Mucosa of gallbladder (tissue), 1 donor: ENCODE measurements around the gene MEX3D. TPM values are rescaled to one million over a fixed set of nuclear protein-coding genes. Genes with fewer than 3 reads are reported as not detected.

Source experiments
- DNase-seq: peaks from one replicate; pipeline ENCODE4 v3.0.0-alpha.2; 2020; ENCODE audit warnings: low spot score
- total RNA-seq: library from RNA; stranded (reverse); gene quantifications from one replicate; pipeline ENCODE4 v1.2.1, GENCODE V29; 2021
- donor health status: DM: no; HTN: no; CAD: no.

MEX3D gene
- total RNA-seq, 1 donor from 2014 or later: 58.6 TPM

DNA sequence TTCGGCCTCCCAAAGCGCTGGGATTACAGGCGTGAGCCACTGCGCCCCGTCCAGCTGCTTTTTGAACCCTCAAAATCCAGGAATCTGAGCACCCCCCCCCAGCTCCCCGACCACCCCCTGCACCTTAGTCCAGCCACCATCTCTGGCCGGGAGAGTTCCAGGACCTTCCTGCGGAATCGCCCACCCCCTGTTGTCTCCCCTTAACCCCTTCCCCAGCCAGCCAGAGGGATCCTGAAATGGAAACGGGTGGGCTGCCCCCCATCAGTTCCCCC is 25.3 kb upstream of the MEX3D start:
- no peak for DNase-seq

DNA sequence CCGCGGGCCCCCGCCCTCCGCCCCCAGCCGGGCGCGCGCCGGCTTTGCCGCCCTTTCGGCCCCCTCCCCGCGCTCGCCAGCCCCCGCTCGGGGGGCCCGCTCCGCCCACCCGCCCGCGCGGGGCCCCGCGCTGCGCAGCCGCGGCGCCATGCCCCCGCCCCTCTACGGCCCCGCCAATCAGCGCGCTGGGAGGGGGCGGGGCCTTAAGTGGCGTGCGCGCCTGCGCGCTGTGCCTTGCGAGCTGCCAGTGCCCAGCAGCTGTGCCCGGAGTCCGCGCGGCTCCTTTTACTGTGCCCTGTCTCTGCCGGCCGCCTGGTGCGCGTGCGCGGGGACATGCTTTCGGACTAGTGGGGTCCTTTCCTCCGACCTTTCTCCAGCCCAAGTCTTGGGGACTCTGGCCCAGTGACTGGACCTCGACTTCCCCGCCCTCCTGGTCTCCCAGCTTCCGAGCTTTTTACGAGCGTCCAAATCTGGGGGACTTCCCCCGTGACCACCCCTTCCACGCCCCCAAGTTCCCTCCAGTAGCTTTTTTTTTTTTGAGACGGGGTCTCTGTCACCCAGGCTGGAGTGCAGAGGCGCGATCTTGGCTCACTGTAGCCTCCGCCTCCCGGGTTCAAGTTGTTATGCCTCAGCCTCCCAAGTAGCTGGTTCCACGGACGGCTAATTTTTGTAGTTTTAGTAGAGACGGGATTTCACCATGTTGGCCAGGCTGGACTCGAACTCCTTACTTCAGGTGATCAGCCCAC is 24.8 kb upstream of the MEX3D start, which contains the start of gene MBD3:
Gene MBD3, minus strand, starts transcription at position 111 of the 746 bp plus-strand sequence. CDS start 234 bp downstream, outside the sequence.
- peak; percentile 93 for DNase-seq

DNA sequence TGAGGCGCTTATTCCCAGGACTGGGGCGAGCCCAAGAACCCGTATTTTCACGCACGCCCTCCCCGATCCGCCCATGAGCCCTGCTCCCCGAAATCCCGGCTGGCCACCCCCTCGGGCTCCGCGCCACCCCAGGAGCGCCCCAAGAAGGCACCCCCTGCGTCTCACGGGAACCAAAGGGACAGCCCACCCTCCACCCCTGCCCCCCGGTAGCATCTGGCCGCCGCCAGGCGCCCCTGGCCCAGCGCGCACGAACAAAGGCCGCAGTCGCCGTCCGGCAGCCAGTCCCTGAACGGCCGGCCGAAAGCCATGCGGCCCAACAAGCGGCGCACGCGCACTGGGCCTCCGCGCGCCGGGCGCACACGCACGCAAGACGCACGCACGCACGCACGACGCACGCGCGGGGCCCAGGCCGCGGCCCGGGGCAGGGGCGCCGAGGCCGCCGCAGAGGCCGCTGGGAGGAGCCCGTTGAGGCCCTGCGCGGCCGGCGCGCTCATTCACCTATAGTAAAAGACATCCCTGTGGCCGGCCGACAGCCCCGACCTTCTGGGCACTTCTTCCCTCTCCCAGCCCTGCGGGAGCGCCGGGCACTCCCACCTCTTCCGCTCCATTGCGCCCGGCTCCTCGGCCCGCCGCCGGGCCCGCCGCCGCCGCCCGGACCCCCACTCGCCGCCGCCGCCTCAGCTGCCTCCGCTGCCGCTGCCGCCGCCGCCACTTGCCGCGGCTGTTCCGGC is 24.1 kb upstream of the MEX3D start:
- peak; percentile 86 for DNase-seq

DNA sequence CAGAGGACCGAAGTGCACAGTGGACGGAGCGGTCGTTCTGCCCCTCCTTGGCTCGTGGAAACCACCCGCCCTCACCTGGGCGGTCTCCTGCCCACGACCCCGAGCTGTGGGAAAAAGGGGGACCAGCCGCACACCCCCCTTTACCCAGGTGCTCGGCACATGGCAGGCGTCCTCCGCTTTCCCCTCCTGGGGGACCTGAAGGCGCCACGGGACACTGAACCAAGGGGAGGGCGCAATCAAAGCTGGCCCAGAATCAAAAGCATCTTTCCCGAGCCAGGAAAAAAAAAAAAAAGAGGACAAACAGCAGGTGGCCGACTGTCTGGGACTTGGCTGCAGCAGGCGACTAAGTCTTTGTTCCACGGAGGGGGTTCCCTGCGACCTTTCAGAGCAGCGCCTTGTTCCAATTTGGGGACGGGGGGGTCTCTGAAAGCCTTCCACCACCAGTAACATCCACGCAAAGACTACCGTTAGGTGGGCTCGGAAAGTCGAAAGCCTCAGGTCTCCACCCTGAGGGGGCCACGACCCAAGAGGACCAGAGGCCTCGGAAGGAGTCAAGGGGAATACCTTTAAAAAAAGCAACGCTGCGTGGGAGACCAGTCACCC is 23.4 kb upstream of the MEX3D start:
- no peak for DNase-seq

DNA sequence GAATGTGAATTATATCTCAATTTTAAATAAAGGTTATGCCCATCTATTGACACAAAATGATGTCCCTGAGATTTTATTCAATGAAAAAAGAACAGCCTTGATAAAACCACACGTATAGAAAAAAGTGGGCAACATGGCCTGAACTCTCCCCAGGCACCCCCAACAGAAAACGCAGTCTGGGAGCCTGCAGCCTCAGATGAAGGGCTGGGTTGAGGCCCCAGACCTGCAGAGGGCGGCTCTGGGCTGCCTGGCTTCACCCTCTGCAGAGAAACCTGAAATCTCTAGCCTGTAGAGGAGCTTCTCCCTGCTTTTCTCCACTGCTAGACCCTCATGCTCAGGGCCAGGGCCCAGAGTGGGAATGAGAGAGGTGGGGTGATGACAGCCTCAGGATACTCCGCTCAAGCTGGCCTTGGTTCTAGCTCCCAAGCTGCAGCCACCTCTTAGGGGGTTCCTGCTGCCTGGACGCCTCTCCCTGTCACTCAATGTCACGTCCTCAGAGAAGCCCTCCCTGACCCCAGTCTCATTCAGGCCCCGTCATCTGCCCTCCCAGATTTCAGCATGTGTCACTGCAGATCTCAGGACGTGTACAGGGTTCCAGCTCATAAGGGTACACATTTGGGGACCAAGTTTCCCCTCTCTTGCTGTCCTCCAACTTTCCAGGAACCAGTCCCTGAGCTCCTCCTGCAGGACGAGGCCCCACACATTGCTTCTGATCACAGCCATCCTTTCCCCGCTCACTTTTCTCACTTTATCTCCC is 22.7 kb upstream of the MEX3D start:
- DNase-seq: no peak

DNA sequence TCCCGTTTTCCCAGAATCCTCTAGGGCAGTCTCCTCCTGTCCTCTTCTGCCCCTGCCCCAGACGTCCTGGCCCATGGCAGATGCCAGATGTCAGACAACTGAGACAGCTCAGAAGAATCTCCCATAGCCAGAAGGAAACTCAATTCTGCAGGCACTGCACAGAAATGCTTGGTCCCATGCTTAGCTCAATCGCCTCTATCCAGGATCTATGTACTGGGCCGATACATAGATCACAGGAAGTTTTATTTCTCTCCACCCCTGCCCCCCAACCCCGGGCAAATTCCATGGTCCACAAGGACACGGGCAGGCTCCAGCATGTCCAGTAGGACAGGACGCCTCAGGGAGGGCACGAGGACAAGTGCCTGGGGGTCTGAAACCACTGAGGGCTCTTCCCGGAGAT is 19.7 kb upstream of the MEX3D start:
- DNase-seq: no peak

DNA sequence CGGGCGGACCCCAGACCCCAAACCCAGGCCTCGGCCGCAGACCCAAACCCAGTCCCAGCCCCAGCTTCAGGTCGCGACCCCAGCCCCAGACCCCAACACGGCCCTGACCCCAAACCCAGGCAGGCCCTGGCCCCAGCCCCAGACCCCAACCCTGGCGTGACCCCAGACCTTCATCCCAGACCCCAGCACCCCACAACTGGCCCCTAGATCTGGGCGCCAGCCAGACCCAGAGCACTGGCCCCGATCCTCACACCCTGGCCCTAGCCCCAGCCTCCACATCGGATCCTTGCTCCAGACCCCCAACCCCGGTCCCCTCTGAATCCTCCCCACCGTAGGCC is 17.1 kb upstream of the MEX3D start:
- DNase-seq: no peak

DNA sequence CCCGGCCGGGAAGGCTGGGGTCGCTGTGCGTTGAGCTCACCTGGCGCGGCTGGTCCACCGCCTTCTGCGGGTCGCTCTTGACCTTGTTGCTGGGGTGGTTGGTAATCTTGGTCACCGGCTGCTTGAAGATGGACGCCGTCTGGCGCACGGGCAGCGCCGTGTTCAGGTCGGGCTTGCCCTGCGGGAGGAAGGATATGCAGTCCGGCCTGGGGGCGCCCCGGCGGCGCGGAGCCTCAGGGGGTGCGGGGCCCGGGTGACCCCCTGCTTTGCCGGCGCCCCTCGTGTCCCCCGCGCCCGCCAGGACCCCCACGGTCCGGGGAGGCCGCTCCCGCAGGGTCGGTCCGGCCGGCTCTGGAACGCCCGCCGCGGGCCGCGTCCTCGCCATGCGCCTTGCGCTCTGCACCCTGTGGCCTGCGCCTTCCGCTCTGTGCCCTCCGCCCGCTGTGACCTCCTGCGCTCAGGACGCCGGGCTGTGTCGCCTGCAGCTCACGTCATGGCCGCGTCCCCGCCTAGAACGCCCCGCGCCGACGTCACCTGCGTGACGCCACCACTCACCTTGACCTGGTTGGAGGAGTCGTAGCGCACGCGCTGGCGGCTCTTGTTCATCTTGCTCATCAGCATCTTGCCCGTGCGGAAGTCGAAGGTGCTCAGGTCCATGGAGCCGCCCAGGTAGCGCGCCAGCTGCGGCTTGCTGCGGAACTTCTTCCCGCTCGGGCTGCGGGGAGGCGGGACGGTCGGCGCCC is 16.5 kb upstream of the MEX3D start:
- DNase-seq: no peak

DNA sequence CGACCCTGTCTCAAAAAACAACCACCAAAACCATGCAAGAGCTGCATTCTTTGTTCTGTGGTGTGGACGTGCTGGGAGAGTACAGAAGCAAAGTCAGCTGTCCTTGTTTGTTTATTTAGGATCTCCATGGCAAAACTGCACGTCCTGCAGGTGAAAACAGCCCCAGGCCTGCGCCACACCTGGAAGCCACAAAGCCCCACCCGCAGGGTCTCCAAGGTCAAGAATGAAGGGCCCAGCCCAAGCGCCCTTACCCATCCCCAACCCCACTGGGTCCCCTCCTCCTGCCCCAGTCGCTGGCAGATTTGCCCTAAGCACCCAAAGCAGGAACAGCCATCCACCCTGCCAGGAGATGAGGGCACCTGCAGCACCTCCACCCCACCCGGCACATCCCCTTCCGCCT is 14.1 kb upstream of the MEX3D start:
- no peak for DNase-seq

DNA sequence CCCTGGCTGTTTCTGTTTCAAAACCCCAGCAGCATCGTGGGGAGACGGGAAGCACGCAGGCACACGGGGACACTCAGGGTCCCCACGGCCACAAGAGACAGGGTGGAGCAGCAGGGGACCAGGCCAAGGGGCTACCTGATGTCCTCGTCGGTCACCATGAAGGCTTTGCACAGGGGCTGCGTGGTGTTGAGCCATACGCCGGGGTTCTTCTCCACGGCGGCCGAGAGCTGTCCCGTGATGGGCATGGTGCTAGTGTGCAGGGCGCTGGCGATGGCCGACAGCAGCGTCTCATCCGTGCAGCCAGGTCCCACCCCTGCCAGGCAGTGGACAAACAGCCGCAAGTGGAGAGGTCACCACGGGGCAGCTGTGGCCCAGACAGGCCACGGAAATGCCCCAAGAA is 12.8 kb upstream of the MEX3D start:
- DNase-seq: no peak

DNA sequence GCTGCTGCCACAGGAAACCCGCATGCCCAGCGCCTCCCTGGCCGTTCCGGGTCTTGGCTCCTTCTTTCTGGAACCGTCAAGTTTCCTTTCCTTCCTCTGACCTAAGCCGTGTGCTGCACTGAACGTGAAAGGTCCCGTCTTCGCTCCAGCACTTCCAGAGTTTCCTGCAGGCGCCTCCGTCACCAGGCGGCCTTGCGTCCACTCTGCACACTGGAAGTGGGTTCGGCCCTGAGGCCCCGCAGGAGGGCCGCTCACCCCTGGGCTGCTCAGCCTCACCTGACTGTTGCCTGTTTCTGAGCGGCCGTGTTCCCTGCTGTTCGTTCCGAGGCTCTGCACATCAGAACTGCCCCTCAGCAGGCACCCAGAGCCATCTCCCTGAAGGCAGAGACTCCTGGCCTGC is 12.3 kb upstream of the MEX3D start:
- DNase-seq: no peak

DNA sequence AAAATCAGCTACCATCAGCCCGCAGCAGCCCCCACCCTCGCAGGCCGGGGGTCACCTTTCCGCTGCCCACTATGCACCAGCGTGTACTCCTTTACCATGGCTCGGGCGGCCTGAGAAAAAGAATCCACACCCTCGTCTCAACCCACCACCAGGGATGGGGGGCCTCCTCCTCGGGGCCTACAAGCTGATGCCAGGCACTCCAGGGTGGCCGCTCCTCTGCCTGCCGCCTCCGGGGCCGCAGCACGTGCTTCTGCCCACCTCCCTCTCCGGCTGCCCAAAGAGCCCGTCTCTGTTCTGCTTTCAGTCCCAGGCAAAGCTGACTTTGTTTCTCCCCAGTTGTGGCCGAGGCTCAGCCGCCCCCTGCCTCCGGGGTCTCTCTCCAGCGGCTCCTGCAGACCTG is 11.1 kb upstream of the MEX3D start:
- DNase-seq: no peak

DNA sequence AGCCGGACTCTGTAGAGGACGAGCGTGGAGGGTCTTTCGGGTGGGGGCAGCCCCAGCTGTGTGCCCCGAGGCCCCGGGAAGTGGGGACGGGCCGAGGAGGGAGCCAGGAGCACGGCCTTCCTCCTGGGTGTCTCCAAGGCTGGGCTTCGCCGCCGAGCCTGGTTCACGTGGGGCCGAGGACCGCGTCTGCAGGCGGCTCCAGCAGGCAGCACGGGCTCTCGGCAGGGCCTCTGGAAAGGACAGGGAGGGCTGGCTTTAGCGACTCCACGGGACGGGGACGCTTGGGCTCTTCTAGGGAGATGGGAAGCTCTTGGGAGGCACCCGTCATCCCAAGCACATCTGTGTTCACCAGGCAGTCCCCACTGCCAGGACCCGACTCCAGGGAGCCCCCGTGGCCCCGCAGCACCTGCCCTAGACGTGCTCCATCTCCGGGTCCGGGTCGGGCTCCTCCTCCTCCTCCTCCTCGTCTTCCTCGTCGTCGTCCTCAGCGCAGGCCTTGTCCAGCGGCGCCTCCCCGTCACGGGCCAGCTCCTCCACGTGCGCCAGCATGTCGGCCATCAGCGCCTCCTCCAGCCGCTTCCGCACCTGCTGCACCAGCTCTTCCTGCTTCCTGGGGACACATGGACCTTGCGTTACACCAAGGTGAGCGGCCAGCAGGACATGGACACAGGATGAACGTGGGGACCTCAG is 9.9 kb upstream of the MEX3D start:
- no peak for DNase-seq

DNA sequence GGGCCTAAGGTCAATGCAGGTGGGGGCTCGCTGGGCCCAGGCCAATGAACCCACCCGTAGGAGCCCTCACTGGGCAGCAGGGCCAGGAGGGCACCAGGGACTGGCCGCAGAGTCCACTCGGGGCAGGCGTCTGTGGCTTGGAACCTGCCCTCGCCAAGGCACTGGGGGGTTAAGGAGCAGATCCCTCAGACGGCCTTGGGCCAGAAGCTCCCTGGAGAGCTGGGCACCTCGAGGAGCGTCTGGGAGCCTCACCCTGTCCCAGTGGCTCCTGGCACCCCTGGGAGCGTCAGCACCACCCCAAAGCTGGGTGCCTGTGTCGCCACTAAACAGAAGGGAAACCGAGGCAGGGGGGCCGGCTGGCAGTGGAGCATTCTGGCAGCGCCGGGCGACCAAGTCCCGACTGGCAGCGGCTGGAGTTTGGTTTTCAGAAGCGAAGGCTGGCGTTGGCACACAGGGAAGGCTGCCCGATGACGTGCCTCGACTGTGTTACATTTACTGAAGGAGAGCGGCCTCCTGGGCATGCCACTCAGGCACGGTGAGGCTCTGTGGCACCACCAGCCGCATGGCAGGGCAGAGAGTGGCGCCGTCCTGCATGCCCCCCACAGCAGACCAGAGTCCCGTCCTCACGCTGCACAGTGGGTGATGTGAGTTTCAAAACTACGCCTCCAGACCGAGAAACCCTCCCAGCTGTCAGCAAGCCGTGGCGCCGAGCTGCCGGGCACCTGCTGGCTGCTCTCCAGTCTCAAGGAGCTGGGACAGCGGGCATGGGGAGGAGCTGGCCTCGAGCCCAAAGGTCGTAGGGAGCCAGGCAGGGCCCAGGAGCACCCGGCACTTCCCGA is 9.2 kb upstream of the MEX3D start:
- no peak for DNase-seq

DNA sequence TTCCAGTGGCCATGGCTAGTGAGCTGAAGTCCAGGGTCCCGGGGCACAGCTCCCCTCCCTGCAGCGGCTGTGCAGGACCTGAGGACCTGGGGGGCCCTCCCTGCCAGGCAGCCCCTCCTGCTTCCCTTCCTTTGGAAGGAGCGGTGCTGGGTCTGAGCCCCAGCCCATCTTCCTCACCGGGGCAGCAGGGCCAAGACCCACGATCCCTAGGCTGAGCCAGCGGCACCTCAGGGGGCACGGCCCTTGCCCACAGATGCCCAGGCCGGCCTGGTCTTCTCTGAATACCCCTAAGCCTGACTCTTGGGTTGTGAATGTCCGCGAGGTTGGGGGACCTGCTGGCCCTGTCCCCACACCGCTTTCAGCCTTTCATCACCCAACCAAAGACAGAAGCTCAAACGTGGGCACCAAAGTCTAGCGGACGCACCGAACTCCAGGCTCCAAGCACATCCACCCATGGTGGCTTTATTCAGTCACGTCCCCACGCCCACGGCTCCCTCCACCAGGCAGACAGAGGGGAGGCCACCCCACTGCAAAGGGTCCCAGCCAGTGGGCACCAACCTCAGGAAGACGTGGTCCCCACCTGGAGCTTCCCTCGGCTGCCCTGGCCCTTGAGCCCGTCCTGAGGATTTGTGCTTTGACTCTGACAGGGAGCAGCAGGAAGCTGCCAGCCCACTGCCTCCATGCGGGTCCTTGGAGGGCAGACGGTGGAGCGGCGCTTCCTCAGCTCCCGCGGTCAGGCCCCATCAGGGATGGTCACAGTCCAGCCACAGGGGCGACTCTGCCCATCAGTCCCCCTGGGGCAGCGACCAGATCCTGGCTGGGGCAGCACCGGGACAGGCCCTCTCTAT is 8.3 kb upstream of the MEX3D start:
- no peak for DNase-seq

DNA sequence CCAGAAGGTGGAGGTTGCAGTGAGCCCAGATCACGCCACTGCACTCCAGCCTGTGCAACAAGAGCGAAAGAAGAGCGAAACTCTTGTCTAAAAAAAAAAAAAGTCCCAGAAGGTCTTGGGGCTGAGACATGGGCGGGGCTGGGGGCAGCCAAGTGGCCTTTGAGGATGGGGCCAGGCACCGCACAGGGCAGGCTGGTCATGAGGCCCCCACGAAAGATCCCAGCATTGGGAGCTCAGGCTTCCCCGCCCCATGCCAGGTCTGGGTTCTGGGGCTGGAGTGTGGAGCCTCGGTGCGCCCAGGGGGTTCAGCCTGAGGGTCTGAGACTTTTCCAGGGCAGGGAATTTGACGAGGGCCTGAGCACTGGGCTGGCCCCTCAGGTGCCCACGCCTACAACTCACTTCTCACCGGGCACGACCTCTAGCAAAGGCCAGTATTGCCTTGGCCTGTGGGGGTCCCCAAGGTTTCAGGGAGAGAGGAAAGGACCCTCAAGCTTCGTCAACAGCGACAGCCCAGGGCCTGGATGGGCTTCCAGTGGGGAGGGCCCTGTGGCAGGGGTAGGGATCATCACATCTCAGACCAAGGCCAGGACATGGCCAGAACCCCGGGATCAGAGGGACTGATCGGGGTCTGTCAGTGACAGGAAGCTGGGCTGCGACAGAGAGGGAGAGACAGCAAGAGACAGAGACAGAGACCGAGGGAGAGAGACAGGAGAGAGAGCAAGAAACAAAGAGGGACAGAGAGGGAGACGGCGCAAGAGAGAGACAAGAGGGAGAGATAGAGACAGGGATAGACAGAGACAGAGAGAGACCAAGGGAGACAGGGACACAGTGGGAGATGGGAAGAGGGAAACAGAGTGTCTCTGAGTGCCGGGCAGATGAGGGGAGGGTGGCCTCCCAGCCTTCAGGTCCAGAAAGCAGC is 7.5 kb upstream of the MEX3D start:
- no peak for DNase-seq

DNA sequence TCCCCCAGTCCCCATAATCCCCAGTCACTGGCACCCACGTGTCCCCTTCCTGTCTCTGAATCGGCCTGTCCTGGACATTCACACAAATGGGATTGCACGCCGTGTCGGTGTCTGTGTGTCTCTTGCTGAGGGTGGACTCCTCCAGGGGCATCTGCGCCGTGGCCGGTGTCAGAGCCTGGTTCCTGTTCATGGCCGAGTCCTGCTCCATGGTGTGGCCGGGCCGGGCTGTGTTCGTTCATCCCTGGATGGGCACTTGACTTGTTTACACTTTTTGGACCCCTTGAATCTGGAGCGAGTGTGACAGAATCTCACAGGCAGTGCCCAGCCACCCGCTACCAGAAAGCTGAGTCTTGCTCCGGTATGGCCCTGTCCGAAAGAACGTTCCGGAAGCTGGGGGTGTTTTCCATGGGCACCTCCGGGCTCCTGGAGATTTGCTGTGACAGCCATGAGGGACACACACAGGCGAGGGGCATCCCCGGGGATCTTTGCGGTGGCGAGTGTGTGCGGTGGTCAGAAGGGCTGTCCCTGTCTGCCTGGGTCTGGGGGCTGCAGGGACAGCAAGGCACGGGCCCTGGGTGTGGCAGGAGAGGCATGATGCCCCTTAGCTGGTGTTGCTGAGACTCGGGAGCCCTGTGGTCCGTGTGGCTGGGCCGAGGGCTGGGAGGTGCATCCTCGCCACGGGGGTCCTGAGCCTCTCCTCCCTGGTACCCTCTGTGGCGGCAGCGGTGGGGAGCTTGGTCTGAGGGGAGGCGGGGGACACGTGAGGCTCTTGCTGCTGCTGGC is 6.4 kb upstream of the MEX3D start:
- DNase-seq: no peak

DNA sequence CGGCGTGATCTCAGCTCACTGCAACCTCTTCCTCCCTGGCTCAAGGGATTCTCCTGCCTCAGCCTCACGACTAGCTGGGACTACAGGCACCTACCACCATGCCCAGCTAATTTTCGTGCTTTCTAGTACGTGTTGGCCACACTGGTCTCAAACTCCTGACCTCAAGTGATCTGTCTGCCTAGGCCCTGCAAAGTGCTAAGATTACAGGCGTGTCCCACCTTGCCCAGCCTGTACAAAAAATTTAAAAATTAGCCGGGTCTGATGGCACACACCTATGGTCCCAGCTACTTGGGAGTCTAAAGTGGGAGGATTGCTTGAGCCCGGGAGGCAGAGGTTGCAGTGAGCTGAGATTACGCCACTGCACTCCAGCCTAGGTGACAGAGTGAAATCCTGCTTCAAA is 4.7 kb upstream of the MEX3D start:
- no peak for DNase-seq
